ENCODE results near the gene UBA6.

GRCh38 chr4:67719953-67720617, 19.1 kb upstream of the UBA6 start:
- TF ChIP-seq POLR2A (IDR thresholded peaks at IDR 0.05; ENCODE audit: low read depth, low read length) (no peak), CTCF (conservative IDR thresholded peaks at IDR 0.05; ENCODE audit: low read depth, low read length) (no peak), MAFK (IDR thresholded peaks at IDR 0.05; ENCODE audit: low read depth, low read length) (no peak)
